ENCODE measurements around the gene CCDC3.

CCDC3 gene

DNA sequence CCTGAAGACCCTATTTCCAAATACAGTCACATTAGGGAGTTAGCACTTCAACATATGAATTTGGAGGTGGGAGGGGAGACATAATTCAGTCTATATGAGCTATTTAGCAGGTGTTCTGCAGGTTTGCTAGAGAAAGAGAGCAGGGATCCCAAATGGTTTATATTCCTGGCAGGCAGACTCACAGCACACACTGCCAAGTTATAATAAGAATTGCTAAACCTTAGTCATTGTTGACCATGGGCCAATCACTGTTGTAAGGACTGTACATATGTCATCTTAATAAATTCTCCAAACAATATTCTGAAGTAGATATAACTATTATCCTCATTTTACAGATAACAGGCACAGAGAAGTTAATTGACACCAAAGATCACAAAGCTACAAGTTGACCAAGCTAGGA, 1.5 kb upstream of the CCDC3 start:
- H3K27me3 ChIP-seq (ENCODE audit: insufficient read depth, poor library complexity, severe bottlenecking), result peaks cover 5% of the 10 kb centered on the region
- no peak overlapping the region for H3K4me3 ChIP-seq (replicated peaks; ENCODE audit: insufficient read depth, low read length)
- no peak for DNase-seq (ENCODE audit: low read depth in 1 of 2, low spot score in 1 of 2)
- H3K27ac ChIP-seq (replicated peaks), result no peak overlapping the region
- TF ChIP-seq, protein P1, sequence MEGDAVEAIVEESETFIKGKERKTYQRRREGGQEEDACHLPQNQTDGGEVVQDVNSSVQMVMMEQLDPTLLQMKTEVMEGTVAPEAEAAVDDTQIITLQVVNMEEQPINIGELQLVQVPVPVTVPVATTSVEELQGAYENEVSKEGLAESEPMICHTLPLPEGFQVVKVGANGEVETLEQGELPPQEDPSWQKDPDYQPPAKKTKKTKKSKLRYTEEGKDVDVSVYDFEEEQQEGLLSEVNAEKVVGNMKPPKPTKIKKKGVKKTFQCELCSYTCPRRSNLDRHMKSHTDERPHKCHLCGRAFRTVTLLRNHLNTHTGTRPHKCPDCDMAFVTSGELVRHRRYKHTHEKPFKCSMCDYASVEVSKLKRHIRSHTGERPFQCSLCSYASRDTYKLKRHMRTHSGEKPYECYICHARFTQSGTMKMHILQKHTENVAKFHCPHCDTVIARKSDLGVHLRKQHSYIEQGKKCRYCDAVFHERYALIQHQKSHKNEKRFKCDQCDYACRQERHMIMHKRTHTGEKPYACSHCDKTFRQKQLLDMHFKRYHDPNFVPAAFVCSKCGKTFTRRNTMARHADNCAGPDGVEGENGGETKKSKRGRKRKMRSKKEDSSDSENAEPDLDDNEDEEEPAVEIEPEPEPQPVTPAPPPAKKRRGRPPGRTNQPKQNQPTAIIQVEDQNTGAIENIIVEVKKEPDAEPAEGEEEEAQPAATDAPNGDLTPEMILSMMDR (IDR thresholded peaks at IDR 0.05; ENCODE audit: insufficient read depth, low read length), result no peak

DNA sequence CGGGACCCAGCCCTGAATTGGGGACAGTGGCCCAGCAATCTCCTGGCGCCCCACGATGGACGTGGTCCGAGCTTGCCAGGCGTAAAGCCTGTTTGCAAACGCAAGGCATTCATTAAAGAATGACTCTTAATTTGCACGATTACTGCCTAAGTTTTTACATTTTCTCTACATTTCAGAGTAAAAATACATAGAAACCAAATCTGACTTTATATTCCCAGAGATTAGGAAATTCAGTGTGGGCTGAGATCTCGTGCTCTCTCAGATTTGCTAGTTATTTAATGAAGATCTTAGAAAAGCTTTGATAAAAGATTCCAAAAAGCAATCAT, 337 bp upstream of the CCDC3 start:
- no peak overlapping the region for H3K27ac ChIP-seq (replicated peaks)
- H3K4me3 ChIP-seq (replicated peaks; ENCODE audit: insufficient read depth, low read length), result no peak overlapping the region
- H3K27me3 ChIP-seq (ENCODE audit: insufficient read depth, poor library complexity, severe bottlenecking), result peaks cover 5% of the 10 kb centered on the region
- TF ChIP-seq, protein P2, sequence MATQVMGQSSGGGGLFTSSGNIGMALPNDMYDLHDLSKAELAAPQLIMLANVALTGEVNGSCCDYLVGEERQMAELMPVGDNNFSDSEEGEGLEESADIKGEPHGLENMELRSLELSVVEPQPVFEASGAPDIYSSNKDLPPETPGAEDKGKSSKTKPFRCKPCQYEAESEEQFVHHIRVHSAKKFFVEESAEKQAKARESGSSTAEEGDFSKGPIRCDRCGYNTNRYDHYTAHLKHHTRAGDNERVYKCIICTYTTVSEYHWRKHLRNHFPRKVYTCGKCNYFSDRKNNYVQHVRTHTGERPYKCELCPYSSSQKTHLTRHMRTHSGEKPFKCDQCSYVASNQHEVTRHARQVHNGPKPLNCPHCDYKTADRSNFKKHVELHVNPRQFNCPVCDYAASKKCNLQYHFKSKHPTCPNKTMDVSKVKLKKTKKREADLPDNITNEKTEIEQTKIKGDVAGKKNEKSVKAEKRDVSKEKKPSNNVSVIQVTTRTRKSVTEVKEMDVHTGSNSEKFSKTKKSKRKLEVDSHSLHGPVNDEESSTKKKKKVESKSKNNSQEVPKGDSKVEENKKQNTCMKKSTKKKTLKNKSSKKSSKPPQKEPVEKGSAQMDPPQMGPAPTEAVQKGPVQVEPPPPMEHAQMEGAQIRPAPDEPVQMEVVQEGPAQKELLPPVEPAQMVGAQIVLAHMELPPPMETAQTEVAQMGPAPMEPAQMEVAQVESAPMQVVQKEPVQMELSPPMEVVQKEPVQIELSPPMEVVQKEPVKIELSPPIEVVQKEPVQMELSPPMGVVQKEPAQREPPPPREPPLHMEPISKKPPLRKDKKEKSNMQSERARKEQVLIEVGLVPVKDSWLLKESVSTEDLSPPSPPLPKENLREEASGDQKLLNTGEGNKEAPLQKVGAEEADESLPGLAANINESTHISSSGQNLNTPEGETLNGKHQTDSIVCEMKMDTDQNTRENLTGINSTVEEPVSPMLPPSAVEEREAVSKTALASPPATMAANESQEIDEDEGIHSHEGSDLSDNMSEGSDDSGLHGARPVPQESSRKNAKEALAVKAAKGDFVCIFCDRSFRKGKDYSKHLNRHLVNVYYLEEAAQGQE (IDR thresholded peaks at IDR 0.05; ENCODE audit: insufficient replicate concordance, low read depth), result no peak
- TF ChIP-seq, protein P1 (IDR thresholded peaks at IDR 0.05; ENCODE audit: insufficient read depth, low read length), result no peak
- TF ChIP-seq GABPA (IDR thresholded peaks at IDR 0.05; ENCODE audit: low read depth), result no peak
- TF ChIP-seq POLR2AphosphoS5 (IDR thresholded peaks at IDR 0.05; ENCODE audit: low read depth), result no peak
- TF ChIP-seq SPI1 (IDR thresholded peaks at IDR 0.05; ENCODE audit: borderline replicate concordance, low read depth), result no peak
- DNase-seq (ENCODE audit: low read depth in 1 of 2, low spot score in 1 of 2), result no peak

DNA sequence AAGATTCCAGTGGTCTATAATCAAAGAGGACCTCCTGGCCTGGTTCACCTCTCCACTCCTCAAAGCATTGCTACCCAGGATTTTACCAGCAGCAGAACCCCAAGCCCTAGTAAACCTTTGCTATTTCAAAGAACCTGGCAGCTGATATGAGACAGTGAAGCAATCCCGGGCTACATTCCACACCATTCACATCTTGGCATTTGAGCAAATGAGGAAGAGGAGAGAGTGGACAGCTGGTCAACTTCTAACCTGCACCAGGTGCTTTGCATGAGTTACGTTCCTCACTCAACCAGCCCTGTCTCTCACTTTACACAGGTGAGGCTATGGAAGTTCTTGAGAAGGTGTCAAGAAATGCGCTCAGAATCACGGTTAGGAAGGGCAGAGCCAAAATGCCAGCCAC, 1.1 kb downstream of the CCDC3 start:
- Histone ChIP-seq H3K27me3 (ENCODE audit: insufficient read depth, poor library complexity, severe bottlenecking) (peaks cover 5% of the 10 kb centered on the region), H3K4me3 (replicated peaks; ENCODE audit: insufficient read depth, low read length) (no peak overlapping the region), H3K27ac (replicated peaks) (no peak overlapping the region)
- no peak for TF ChIP-seq GABPA (IDR thresholded peaks at IDR 0.05; ENCODE audit: low read depth)
- TF ChIP-seq, protein P1 (IDR thresholded peaks at IDR 0.05; ENCODE audit: insufficient read depth, low read length), result no peak
- TF ChIP-seq SPI1 (IDR thresholded peaks at IDR 0.05; ENCODE audit: borderline replicate concordance, low read depth), result no peak
- no peak for TF ChIP-seq POLR2AphosphoS5 (IDR thresholded peaks at IDR 0.05; ENCODE audit: low read depth)
- TF ChIP-seq, protein P2 (IDR thresholded peaks at IDR 0.05; ENCODE audit: insufficient replicate concordance, low read depth), result no peak
- no peak for DNase-seq (ENCODE audit: low read depth in 1 of 2, low spot score in 1 of 2)

DNA sequence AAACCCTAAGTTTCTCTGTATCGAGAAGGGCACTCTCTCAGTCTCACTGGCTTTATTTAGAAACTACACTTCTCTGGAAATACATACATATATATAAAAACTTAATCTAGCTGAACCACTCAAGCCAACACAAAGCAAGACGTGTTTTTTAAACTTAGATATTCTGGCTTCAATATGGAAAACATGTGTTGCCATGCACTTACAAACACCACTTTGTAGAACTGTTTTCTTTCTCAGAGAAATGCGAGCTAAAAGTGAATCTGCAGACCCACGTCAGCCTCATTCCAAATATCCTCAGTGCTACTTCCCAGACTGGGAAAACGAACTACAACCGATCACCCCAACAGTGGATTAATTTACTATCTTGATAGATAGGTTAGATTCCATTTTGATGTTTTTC, 1.7 kb downstream of the CCDC3 start:
- TF ChIP-seq SPI1 (IDR thresholded peaks at IDR 0.05; ENCODE audit: borderline replicate concordance, low read depth), result no peak
- TF ChIP-seq POLR2AphosphoS5 (IDR thresholded peaks at IDR 0.05; ENCODE audit: low read depth), result no peak
- TF ChIP-seq, protein P1 (IDR thresholded peaks at IDR 0.05; ENCODE audit: insufficient read depth, low read length), result no peak
- TF ChIP-seq, protein P2 (IDR thresholded peaks at IDR 0.05; ENCODE audit: insufficient replicate concordance, low read depth), result no peak
- no peak for TF ChIP-seq GABPA (IDR thresholded peaks at IDR 0.05; ENCODE audit: low read depth)
- Histone ChIP-seq H3K27me3 (ENCODE audit: insufficient read depth, poor library complexity, severe bottlenecking) (peaks cover 5% of the 10 kb centered on the region), H3K27ac (replicated peaks) (no peak overlapping the region), H3K4me3 (replicated peaks; ENCODE audit: insufficient read depth, low read length) (no peak overlapping the region)
- DNase-seq (ENCODE audit: low read depth in 1 of 2, low spot score in 1 of 2), result no peak

All from HL-60 (cell line).